Stimulated activated naive CD4-positive, alpha-beta T cell (primary cell): ENCODE data around the gene TCEAL1.

Experiments used
- DNase-seq, 6 experiments: peaks; one replicate each; lab custom pipeline; 2025; lab: John Stamatoyannopoulos, UW

The TCEAL1 gene

DNA sequence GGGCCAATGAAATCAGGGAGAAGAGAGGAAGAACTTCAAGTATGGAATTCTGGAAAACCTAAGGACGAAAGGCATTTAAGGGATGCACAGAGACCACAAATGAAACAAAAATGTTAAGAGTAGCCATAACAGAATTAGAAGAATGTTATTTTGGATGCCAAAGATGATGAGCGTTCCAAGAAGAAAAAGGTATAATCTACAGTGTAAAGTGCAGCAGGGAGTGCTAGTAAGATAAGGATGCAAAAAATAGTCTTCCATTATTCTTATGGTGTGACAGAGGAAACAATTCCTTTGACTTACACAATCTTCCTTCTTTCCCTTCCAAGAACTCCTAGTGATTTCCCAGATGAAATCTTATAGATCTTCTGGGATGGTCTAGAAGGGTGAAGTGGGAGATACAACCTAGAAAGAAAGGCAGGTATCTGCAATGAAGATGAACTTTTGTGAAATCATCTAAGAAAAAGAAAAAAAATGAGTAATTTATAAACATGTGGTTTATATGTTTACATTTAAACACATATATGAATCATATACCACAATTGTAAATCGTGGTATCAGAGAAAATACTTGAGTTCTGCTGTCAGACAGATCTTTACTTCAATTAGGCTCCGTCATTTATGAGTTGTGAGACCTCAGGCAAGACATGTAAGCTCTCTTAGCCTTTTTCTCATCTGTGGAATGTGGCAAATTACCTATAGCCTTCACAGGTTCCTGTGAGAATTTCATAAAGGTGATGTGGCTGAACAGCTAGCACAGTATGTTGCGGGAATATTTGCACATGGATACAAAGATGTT lies 49.6 kb downstream of the TCEAL1 start:
- DNase-seq: no peak
